GM12892 (cell line): ENCODE measurements around the gene C2orf74.

Source experiments
- POLR2A ChIP-seq: IDR thresholded peaks from 2 replicates; pipeline ENCODE4 v1.6.1; 2011; ENCODE audit warnings: low read depth, low read length, control low read depth
- POLR2AphosphoS5 ChIP-seq: IDR thresholded peaks from 2 replicates; pipeline ENCODE4 v1.6.1; 2011; ENCODE audit warnings: low read depth, low read length, control low read depth
- TAF1 ChIP-seq: IDR thresholded peaks from 2 replicates; pipeline ENCODE4 v1.6.1; 2011; ENCODE audit warnings: low read depth, mild to moderate bottlenecking, control low read depth, low read length, borderline replicate concordance

- TF ChIP-seq POLR2AphosphoS5 (no peak), POLR2A (no peak), TAF1 (no peak)
Observed at GRCh38 chr2:61145990-61146389, 16.0 kb upstream of the C2orf74 start.
